ENCODE measurements around the gene RAB31.

RAB31 gene

GRCh38 chr18:9878095-9878494 is 170.0 kb downstream of the RAB31 start:
- H3K36me3 ChIP-seq (replicated peaks) = no peaks in the 10 kb centered on the region
- DNase-seq = no peak
- H3K4me3 ChIP-seq (ENCODE audit: low read depth, low read length) = no peak overlapping the region
- H3K27ac ChIP-seq = peak overlapping the region; percentile 72
- in situ Hi-C loops (cut with HindIII; ENCODE audit: low pct_ligation_motif_present, low sequenced_read_pairs) = no loop called here
- no peak for TF ChIP-seq CTCF (IDR thresholded peaks at IDR 0.05; ENCODE audit: low read depth, low read length, missing control alignments)
- H3K27me3 ChIP-seq (replicated peaks) = no peaks in the 10 kb centered on the region

DNA sequence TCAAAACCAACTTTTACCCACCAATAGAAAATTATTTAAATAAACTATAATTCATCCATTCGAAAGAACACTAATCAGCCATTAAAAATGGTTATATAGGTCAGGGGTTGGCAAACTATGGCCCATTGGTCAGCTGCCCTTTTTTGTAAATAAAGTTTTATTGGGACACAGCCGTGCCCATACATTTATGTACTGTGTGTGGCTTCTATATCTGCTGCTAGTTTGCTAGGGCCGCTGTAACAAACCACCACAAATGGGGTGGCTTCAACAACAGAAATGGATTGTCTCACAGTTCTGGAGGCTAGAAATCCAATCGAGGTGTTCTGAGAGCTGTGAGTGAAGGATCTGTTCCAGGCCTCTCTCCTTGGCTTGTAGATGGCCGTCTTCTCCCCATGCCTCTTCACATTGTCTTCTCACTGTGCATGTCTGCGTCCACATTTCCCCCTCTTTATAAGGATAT is 170.7 kb downstream of the RAB31 start:
- in situ Hi-C loops (cut with HindIII; ENCODE audit: low pct_ligation_motif_present, low sequenced_read_pairs) = no loop called here
- TF ChIP-seq CTCF (IDR thresholded peaks at IDR 0.05; ENCODE audit: low read depth, low read length, missing control alignments) = no peak
- H3K27ac ChIP-seq = no peak overlapping the region

GRCh38 chr18:9884090-9884489 is 176.0 kb downstream of the RAB31 start:
- no peak for DNase-seq
- Histone ChIP-seq H3K4me3 (ENCODE audit: low read depth, low read length) (no peak overlapping the region), H3K27ac (no peak overlapping the region), H3K36me3 (replicated peaks) (no peaks in the 10 kb centered on the region), H3K27me3 (replicated peaks) (no peaks in the 10 kb centered on the region)
- no peak for TF ChIP-seq CTCF (IDR thresholded peaks at IDR 0.05; ENCODE audit: low read depth, low read length, missing control alignments)
- in situ Hi-C loops (cut with HindIII; ENCODE audit: low pct_ligation_motif_present, low sequenced_read_pairs) = no loop called here

More for the DNA sequence above, 170.7 kb downstream of the RAB31 start:
- DNase-seq = no peak
- no peaks in the 10 kb centered on the region for H3K27me3 ChIP-seq (replicated peaks)
- no peaks in the 10 kb centered on the region for H3K36me3 ChIP-seq (replicated peaks)
- no peak overlapping the region for H3K4me3 ChIP-seq (ENCODE audit: low read depth, low read length)

DNA sequence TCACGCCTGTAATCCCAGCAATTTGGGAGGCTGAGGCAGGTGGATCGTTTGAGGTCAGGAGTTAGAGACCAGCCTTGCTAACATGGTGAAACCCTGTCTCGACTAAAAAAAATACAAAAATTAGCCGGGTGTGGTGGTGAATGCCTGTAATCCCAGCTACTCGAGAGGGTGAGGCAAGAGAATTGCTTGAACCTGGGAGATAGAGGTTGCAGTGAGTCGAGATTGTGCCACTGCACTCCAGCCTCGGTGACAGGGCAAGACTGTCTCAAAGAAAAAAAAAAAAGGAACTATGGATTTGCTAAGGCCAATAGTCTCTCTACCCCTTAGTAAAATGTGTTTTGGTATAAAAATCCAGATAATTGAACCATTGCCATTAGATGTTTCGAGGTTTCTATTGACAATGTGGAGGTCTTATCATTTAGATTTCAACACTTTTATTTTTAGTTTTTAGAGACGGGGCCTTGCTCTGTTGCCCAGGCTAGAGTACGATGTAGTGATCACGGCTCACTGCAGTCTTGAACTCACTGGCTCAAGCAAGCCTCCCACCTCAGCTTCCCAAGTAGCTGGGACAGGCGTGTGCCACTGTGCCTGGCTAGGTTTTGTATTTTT is 176.5 kb downstream of the RAB31 start:
- Histone ChIP-seq H3K27ac (no peak overlapping the region), H3K27me3 (replicated peaks) (no peaks in the 10 kb centered on the region), H3K36me3 (replicated peaks) (no peaks in the 10 kb centered on the region), H3K4me3 (ENCODE audit: low read depth, low read length) (no peak overlapping the region)
- in situ Hi-C loops (cut with HindIII; ENCODE audit: low pct_ligation_motif_present, low sequenced_read_pairs) = no loop called here
- TF ChIP-seq CTCF (IDR thresholded peaks at IDR 0.05; ENCODE audit: low read depth, low read length, missing control alignments) = no peak
- no peak for DNase-seq

DNA sequence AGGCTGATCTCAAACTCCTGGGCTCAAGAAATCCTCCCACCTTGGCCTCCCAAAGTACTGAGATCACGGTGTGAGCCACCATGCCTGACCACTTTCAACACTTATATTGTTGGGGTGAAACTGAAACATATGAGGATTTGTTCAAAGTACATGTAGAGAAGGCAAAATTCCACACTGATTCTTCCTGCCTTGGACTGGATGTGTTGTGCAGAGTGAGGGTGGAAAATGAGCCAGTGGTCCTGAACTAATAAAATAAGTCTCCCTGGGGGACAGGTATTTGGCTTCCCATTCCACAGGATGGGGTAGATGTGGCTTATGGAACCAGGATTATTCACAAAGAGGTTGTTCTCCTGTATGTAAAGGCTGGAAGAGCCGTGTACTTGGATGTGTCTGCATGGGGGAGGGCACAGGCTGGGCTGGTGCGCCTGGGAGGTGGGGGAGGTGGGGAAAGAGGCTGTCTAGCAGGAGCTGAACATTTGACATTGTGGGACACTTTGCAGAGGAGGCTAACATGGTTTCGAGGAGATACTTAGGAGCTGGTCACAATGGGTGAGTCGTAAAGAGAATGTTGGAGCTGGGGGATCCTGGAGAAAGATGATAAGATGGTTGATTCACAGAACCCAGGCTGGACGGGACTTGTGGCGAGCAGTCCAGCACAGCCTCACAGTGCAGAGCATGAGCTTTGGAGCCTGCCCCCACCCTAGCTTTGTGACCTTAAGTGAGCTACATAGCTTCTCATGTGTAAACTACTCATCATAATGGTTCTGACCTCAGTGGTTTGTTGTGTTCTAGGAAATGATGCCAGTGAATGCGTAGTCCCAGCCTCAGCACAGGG is 177.3 kb downstream of the RAB31 start, which contains the start of gene TXNDC2:
TSS of gene TXNDC2 (plus strand) at position 804 of the 835 bp plus-strand sequence. CDS start 708 bp downstream, outside the sequence.
- H3K36me3 ChIP-seq (replicated peaks) = no peaks in the 10 kb centered on the region
- no peak within 1 kb of the TSS for H3K4me3 ChIP-seq (ENCODE audit: low read depth, low read length)
- no peak for DNase-seq
- H3K27me3 ChIP-seq (replicated peaks) = no peaks in the 10 kb centered on the region
- H3K27ac ChIP-seq = no peak within 1 kb of the TSS
- in situ Hi-C loops (cut with HindIII; ENCODE audit: low pct_ligation_motif_present, low sequenced_read_pairs) = no loop called here
- TF ChIP-seq CTCF (IDR thresholded peaks at IDR 0.05; ENCODE audit: low read depth, low read length, missing control alignments) = no peak
